Bone marrow (tissue), 2 donors: ENCODE measurements around the gene PPP1R12A.
A peak's percentile ranks its signal among the peaks of the same experiment; 100 is the strongest.
"Not testable (repeated sequence)": the region's sequence is repeated elsewhere in the genome, so short reads cannot be mapped to it uniquely, and the experiment has no call there.

Experiments
- DNase-seq, 2 donors: peaks; one replicate each; lab custom pipeline; 2025; lab: John Stamatoyannopoulos, UW

The PPP1R12A gene

DNA sequence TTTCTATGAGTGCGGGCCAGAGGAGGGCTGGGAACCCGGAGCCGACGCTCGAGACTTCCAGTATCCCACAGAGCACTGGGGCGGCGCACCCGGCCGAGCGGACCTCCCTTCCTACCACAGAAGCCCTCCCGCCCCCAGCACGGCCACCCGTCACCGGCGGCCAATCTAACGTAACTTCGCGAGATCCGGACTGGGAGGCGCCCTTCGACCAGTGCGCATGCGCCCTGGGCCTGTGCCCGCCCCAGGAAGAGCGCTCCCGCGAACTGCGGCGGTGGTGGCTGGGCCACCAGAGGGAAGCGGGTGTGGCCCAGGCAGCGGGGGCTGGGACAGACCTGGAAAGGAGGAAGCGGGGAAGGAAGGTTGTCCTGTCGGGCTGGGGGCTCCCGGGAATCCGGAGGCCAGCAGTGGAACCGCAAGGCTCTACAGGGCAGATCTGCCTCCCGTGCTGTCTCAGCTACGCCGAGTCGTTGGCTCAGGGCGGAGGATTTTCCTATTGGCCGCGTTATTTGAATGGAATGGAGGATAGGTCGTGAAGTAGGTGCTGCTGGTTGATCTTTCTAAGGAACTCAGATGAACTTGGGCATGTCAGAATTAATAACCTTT, at the start of gene PPP1R12A:
Gene PPP1R12A (minus strand): TSS at position 77 of the 603 bp plus-strand sequence. CDS start 166 bp downstream, outside the sequence.
- peak; percentile 81 to 98 for DNase-seq

DNA sequence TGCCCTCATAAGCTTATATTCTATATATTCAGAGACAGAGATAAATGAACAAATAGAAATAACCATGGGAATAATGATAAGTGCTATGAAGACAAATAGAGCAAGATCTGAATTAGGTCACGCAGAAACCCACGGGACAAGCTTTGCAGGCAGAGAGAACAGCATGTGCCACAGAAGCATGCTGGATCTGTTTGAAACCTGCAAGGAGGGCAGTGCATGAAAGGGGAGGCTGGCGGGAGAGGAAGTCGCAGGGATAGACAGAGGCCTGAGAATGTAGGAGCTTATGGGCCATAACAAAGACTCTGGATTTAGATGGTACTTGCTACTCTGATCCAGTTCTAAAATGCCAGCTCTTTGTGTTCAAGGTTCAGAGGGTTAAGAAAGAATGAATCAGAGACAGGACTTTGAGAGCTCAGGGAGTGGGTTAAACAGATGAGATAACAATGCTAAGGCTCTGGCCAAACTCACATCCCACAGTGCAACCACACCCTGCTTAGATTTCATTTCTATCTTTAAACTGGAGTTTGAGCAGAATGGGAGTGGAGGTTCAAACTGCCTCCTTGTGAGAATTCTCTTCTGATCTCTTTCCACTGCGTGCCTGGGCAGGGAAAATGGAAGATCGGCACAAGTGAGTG, 49.2 kb upstream of the PPP1R12A start:
- no peak for DNase-seq

DNA sequence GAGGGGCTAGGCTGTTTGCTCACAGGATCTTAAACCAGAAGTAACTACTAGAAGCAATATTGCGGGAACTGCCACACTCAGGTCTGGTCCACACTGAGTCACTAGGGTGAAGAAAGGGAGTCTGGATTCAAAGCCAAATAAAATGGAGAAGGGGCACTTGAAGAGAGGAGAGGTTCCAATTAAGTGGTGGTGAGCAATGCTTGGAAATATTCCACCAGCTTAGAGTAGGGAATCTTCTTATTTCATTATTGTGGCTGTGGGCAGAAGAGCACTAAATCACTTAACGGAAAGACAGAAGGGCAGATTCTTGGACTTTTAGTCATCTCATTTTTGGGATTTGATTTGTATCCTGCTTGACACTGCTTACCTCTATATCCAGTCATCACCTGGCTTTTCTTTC, 48.6 kb upstream of the PPP1R12A start:
- no peak for DNase-seq

- DNase-seq: no peak
Measured at GRCh38 chr12:79982086-79983062, 47.5 kb upstream of the PPP1R12A start.

GRCh38 chr12:79978692-79979091, 43.8 kb upstream of the PPP1R12A start:
- DNase-seq: no peak

DNA sequence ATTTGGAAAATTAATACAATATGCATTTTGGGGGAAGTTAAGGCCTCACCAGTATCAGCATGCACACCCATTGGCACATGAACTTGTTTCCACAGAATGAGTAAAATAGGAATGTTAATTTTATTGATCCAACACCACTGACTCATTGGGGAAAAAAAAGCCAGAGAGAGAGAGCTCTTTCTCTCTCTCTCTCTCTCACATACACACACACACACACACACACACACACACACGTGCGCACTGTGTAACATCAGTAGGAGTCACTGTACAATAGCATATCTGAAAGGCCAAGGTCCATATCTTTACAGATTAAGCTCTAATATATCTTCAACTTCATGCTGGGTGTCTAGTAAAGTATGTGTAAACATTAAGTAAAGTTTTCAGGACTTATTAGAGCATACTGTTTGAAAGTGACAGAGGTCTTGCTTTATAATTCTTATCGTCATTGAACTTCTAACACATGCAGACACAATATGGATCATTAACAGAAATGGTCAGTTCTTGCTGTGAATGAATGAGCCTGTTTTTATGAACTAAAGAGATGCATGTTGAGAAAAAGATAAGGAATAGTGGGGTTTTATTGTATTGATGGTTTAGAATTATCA, 43.1 kb upstream of the PPP1R12A start:
- DNase-seq: not testable (repeated sequence)

DNA sequence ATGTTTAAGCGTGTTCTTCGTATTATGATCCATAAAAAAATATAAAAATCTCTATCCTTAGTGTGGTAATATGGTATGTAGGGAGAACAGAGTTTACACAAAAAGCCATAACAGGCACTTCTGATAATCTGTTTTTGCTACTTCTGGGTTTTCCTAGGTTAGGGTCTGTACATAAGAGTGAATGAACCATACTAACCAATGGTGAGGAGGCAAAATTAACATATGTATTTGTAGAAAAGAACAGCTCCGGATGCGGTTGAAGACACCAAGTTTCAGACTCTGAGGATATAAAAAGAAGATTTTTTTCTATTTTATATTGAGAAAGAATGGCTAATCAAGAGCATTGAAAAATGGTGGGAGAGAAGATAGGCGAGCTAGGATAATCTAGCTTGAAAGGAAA, 40.2 kb upstream of the PPP1R12A start:
- DNase-seq: no peak

- DNase-seq: no peak
Measured at GRCh38 chr12:79973801-79974200, 38.9 kb upstream of the PPP1R12A start.

GRCh38 chr12:79964100-79964627, 29.3 kb upstream of the PPP1R12A start:
- no peak for DNase-seq

DNA sequence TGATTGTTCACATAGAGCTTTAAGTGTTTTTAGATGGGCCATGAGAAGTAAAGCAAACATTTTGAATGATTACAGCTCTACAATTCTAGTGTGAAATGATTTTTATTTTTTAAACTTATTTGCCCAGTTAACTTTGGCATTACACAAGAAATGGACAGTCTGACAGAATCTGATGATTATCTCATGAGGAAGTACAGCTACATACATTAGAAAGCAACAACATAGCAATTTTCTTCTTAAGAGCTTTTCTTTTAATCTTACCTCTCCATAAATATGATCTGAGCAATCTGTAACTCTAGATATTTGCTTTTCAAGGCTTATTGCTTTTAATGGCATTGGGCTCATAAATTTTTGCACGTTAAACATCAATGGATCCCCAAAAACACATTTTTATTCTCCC, 26.5 kb upstream of the PPP1R12A start:
- DNase-seq: no peak

DNA sequence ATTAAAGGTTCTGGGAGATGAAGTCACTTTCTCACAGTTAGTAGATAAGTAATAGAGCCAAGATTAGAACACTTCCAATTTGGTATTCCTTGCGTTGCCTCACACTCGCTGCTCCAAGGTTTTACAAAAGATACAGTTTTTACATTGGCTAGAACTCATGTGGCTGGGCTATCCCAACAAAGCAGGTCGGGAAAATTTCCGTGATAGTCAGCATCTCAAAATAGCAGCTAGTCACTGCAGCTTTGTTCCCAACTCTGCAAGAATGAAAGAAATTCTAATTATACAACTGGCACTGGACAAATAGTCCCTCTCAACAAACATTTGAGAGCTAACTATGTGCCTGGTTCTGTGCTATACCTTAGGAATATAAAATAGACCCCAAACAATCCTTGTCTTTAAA, 24.6 kb upstream of the PPP1R12A start:
- DNase-seq: no peak

- DNase-seq: no peak
Measured at GRCh38 chr12:79956896-79957295, 22.0 kb upstream of the PPP1R12A start.

GRCh38 chr12:79955561-79955960, 20.7 kb upstream of the PPP1R12A start:
- no peak for DNase-seq

- no peak for DNase-seq
Measured at GRCh38 chr12:79954037-79954610, 19.2 kb upstream of the PPP1R12A start.

- no peak for DNase-seq
Measured at GRCh38 chr12:79949098-79949497, 14.2 kb upstream of the PPP1R12A start.

GRCh38 chr12:79945433-79945832, 10.5 kb upstream of the PPP1R12A start:
- no peak for DNase-seq

GRCh38 chr12:79944565-79944964, 9.7 kb upstream of the PPP1R12A start:
- DNase-seq: no peak

DNA sequence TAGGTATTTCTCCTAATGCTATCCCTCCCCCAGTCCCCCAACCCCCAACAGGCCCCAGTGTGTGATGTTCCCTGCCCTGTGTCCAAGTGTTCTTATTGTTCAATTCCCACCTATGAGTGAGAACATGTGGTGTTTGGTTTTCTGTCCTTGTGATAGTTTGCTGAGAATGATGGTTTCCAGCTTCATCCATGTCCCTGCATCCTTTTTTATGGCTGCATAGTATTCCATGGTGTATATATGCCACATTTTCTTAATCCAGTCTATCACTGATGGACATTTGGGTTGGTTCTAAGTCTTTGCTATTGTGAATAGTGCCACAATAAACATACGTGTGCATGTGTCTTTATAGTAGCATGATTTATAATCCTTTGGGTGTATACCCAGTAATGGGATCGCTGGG, 7.9 kb upstream of the PPP1R12A start:
- DNase-seq: not testable (repeated sequence)

DNA sequence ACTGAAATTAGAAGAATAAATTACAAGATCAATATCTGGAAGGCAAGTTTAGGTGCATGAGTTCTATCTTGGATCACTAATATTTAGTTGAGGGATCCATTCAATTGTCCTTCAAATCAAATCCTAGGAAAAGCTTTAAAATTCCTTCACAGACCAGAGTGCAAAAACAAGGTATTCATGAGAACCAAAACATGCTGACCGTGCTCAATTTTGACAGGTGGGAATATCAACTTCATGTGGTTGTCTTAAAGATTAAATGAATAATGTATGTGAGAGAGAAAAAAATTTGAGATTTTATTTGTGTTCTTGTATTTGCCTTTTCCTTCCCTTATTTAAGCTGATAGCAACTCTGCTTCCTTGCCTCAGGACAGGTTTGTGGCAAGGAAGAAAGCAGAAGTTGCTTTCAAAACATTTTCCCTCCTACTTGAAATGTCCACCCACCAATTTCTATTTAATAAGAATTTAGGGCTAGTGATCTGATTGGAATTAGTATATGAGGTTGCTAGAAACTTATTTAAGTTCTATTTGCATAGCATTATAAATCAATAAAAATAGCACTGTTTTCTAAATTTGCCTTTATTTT, 4.9 kb upstream of the PPP1R12A start:
- peak in 1 of 2 donors; percentile 23 for DNase-seq

DNA sequence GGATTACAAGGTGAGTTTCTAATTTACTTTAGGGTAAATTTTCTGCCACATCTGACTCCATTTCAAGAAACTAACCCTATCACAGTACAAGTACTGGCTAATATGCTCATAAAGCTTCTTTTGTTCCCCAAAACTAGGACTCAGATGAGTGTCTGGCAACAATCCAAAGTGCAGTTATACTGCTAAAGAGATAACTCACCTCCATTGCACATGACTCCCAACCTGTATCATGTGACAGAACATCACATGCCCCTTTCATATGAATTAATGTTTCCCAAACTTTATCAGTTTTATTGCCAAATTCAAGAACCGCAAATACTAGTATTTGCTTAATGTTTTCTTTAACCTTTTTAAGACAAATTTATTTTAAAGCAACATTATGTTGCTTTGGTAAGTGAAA, 3.9 kb upstream of the PPP1R12A start:
- DNase-seq: no peak

DNA sequence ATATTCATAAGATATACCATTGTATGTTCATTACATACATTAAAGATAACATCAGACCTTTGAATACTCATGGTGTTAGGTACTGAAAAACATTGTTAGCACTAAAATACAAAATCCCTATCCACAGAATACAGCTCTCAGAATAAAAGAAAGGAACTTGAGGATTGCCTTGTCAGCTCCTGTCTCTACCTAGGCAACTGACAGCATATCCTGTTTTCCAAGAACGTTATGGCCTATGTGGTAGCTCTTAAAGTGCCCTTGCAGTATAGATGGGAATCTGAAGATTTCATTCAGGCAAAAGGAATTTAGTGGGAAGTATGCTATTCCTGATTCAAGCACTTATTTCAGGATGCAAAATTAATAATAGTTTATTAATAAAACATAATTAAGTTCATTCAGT, 1.8 kb upstream of the PPP1R12A start:
- DNase-seq: no peak
